ENCODE measurements around the gene HELB.
"Not testable (repeated sequence)": the region's sequence is repeated elsewhere in the genome, so short reads cannot be mapped to it uniquely, and the experiment has no call there.

DNA sequence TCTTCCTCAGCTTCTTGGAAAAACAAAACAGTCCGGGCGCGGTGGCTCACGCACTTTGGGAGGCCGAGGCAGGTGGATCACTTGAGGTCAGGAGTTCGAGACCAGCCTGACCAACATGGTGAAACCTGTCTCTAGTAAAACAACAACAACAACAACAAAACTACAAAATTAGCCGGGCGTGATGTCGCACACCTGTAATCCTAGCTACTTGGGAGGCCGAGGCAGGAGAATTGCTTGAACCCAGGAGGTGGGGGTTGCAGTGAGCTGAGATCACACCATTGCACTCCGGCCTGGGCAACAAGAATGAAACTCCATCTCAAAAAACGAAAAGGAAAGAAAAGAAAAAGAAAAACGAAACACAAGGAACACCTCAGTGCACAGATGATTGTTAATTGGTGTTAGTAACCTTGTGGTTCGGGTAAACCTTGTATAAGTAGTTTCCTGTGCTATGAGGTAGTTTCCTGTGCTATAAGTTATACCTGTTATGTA lies 1.1 kb downstream of the HELB start:
- not testable (repeated sequence) for TF ChIP-seq CTCF (conservative IDR thresholded peaks at IDR 0.05 in 1 of 2, IDR thresholded peaks at IDR 0.05 in 1 of 2; ENCODE audit: extremely low read depth in 1 of 2, insufficient read depth in 1 of 2, low read depth in 1 of 2, low read length in 2 of 2); EZH2 (IDR thresholded peaks at IDR 0.05; ENCODE audit: borderline replicate concordance, low read length)

Data from mammary epithelial cell (primary cell).